GM21825 (cell line): ENCODE results near the gene RPRD2.

Source experiments
- ATAC-seq: cut with Tn5 transposase; IDR thresholded peaks from one replicate; pipeline ENCODE4 v1.9.1; 2021; ENCODE audit warnings: mild to moderate bottlenecking, moderate library complexity; ENCODE audit not compliant: unreplicated experiment

RPRD2 gene

DNA sequence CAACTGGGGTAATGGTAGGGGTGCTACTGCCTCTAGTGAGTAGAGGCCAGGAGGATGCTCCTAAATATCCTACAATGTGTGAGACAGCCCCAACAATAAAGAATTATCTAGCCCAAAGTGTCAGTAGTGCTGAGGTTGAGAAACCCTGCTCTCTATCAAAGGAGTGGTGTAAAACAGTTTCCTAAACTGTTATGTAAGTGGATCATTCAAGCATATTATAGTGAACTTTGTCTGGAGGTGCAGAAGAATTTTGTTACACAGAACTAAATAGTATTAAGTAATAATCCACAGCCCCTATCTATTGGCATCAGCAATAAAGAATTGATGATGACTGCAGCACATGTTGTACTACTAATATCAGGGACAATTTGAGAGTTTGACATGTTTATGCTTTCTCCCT lies 103.0 kb downstream of the RPRD2 start:
- no peak for ATAC-seq

DNA sequence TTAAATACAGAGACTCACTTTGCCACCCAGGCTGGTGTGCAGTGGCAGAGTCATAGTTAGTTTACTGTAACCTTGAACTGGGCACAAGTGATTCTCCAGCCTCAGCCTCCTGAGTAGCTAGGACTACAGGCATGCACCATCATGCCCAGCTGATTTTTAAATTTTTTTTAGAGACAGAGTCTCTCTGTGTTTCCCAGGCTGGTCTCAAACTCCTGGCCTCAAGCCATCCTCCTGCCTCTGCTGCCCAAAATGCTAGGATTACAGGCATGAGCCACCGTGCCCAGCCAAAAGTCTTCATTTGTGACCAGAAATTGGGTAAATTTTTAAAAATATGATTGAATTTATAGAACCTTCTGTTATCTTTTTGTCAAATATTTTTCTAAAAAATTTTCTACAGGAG lies 105.3 kb downstream of the RPRD2 start:
- ATAC-seq: no peak

GRCh38 chr1:150472601-150473200 lies 108.8 kb downstream of the RPRD2 start:
- no peak for ATAC-seq

GRCh38 chr1:150473659-150474058 lies 109.7 kb downstream of the RPRD2 start:
- no peak for ATAC-seq

DNA sequence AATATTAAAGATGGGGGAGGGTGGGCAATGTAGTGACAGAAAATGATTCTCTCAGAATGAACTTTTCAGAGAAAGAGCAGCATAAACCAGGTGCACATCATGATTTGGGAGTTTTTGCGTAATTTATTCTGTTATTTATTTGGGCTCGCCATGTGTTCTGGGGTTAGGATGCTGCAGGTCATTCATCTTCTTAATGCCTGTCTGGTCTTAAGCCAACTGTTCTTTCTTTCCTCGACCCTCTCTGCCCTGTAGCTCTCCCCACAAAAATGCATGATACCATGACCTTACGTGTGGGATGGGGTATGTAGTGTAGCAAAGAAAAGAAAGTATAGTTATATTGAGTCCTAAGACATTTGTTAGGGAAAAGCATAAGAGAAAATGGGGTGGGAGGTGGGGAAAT lies 110.9 kb downstream of the RPRD2 start:
- no peak for ATAC-seq

DNA sequence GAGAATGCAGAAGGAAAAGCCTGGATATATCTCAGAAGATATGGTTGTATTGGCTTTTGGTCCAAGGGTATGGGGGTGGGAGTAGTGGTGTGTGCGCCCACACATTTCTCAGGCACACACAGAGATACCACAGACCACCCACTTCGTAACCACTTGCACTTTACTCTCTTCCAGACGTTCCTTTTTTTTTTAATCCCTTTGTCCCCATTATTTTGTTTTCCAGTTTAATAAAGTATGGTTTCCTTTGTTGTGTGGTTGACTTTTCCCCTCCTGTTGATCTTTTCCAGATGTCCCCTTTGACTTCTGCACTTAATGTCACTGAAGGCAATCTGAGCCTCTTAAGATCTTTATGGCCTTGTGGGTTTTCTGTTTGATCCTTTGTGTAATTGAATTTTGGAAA lies 112.8 kb downstream of the RPRD2 start:
- no peak for ATAC-seq

GRCh38 chr1:150477320-150477719 lies 113.4 kb downstream of the RPRD2 start:
- no peak for ATAC-seq

DNA sequence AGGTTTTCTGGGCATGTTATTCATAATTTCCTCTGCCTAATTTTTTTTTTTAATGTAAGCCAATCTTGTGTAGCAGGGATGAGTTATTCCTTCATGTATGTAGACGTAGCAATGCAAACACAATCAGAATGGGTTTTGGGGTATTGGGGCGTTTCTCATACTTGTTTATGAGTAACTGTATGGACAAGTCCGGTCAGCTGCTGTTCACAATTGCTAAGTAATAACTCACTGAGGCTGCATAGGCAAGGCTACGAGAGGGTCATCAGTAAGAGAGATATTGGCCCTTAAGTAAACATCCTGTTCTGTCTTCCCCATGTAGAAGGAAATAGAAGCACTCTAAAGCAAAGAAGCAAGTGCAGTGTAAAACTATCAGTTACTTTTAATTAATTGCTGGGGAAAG lies 113.8 kb downstream of the RPRD2 start:
- ATAC-seq: no peak

DNA sequence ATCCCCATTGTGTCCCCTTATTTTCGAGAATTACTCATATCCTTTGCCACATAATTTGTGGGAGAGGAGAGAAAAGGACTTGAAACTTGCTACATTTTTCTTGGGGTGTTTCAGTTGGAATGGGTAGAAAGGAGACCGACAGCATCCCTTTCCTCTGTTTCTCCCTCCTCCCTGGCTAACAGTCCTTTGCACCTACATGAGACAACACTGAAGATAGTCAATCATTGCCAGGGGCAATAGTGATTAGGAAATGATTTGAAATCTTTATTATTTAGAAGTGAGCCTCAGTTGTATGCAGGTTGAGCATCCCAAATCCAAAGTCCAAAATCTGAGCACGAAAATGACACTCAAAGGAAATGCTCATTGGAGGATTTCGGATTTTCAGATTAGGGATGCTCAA lies 115.4 kb downstream of the RPRD2 start:
- no peak for ATAC-seq

GRCh38 chr1:150479927-150480352 lies 116.0 kb downstream of the RPRD2 start:
- no peak for ATAC-seq

- no peak for ATAC-seq
These were observed 120.5 kb downstream of the RPRD2 start for GRCh38 chr1:150484431-150484830.

DNA sequence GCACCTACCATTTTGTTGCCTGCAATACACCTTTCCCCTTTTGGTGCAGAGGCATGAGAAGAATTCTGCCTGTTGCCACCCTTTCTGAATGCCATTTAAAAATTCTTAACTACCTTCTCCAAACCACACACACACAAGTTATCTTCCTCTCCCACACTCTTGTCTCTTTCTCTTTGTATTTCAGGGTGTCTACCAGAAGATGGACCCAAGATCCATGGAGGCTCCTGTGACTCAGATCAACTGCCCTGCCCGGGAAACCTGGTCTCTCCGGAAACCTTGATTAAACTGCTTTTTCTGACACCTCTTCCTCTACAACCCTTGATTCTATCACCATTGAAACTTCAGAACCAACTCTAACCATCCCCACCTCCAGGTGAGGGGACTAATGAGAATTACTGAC lies 120.9 kb downstream of the RPRD2 start:
- ATAC-seq: no peak

GRCh38 chr1:150486966-150487762 lies 123.2 kb downstream of the RPRD2 start, which contains the start of gene TARS2:
Gene TARS2, plus strand, starts transcription at chr1:150487419. Its CDS starts 32 bp downstream, at chr1:150487451.
- peak; percentile 99 for ATAC-seq

GRCh38 chr1:150487763-150488115 lies 123.8 kb downstream of the RPRD2 start:
- no peak for ATAC-seq

- no peak for ATAC-seq
These were observed 129.2 kb downstream of the RPRD2 start for GRCh38 chr1:150493175-150493574.

GRCh38 chr1:150498342-150498741 lies 134.4 kb downstream of the RPRD2 start:
- ATAC-seq: no peak

DNA sequence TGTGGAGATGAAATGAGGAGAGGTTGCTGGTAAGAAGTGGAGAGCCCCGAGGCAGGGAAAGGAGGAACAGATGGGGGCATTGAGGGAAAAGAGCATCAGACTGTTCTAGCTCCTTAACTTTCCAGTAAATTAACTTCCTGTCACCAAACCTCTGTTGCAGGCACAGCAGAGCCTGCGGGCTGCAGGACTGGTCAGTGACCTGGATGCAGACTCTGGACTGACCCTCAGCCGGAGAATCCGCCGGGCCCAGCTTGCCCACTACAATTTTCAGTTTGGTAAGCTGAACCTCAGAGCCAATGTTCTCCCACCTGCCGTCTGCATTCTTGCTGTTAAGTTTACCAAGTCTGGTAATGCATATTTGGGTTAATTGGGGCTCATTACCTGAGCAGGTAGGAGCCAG lies 141.5 kb downstream of the RPRD2 start:
- ATAC-seq: no peak

GRCh38 chr1:150507912-150508864 lies 144.2 kb downstream of the RPRD2 start, which contains the start of gene ECM1:
Gene ECM1, plus strand, starts transcription at chr1:150508109. Its CDS starts 101 bp downstream, at chr1:150508210.
- no peak for ATAC-seq

GRCh38 chr1:150508982-150509381 lies 145.0 kb downstream of the RPRD2 start:
- ATAC-seq: no peak

DNA sequence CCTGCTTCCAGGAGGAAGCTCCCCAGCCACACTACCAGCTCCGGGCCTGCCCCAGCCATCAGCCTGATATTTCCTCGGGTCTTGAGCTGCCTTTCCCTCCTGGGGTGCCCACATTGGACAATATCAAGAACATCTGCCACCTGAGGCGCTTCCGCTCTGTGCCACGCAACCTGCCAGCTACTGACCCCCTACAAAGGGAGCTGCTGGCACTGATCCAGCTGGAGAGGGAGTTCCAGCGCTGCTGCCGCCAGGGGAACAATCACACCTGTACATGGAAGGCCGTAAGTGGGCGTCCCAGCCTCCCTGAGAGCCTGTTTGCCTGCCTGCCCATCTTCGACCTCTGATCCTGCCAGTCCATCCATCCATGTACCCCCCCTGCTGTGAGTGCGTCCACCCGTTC lies 147.6 kb downstream of the RPRD2 start:
- ATAC-seq: no peak

DNA sequence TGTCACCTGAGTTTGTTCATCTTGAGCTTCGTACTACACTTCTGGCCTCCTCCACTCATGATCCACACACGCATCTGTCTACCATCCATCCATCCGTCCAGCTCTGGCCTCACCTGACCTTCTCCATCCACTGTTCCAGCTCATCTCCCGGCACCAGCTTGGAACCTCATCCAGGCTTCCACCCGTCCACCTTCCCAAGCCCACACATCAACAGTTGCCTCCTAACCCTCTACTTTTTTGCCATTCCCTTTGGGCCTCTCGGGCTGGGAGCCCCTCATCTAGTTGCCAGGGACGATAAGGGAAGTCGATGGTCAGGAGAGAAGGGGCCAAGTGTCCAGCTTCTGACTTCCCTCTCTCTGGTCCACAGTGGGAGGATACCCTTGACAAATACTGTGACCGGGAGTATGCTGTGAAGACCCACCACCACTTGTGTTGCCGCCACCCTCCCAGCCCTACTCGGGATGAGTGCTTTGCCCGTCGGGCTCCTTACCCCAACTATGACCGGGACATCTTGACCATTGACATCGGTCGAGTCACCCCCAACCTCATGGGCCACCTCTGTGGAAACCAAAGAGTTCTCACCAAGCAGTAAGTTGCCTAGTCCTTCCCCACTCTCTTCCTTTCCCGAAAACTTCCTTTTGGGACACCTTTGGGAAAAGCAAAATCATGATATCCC lies 148.2 kb downstream of the RPRD2 start:
- no peak for ATAC-seq
